Natural killer cell (primary cell): ENCODE data around the gene GIMAP1. TPM values are rescaled to one million over a fixed set of nuclear protein-coding genes. Genes with fewer than 3 reads are reported as not detected.

Source experiments
- ATAC-seq, 3 donors: fragments of 150-1000 bp in 2 of 3; fragments of 200-7000 bp in 1 of 3; cut with Tn5 transposase; 1 replicate in 1 of 3; 2 replicates in 2 of 3; pipeline ENCODE4 v1.10.0; 2021; ENCODE audit warnings: mild to moderate bottlenecking in 2 of 3, moderate library complexity in 2 of 3
- DNase-seq, 2 donors: peaks; one replicate each; pipeline versions ENCODE4 v3.0.0 to v3.0.0-alpha.2; 2013 to 2021; ENCODE audit warnings: mixed read lengths in 1 of 2
- H3K27ac ChIP-seq: one replicate; pipeline ENCODE4 v1.5.1; 2013; ENCODE audit warnings: mild to moderate bottlenecking, low read length
- H3K27me3 ChIP-seq: one replicate; pipeline ENCODE4 v1.6.1; 2013; ENCODE audit warnings: low read length; ENCODE audit not compliant: control insufficient read depth, insufficient read depth
- H3K36me3 ChIP-seq: one replicate; pipeline ENCODE4 v1.6.1; 2013; ENCODE audit warnings: low read length; ENCODE audit not compliant: control insufficient read depth, insufficient read depth
- H3K4me1 ChIP-seq: one replicate; pipeline ENCODE4 v1.6.1; 2013; ENCODE audit warnings: low read length; ENCODE audit not compliant: control insufficient read depth, insufficient read depth
- H3K4me3 ChIP-seq: one replicate; pipeline ENCODE4 v1.5.1; 2013; ENCODE audit warnings: low read length
- H3K9me3 ChIP-seq: one replicate; pipeline ENCODE4 v1.6.1; 2013; ENCODE audit warnings: low read length; ENCODE audit not compliant: control insufficient read depth, insufficient read depth
- H3K27ac Mint-ChIP-seq, 2 donors: one replicate each; pipeline ENCODE4 v1.8.0; 2022; ENCODE audit warnings: mild to moderate bottlenecking in 2 of 2, mixed read lengths in 2 of 2, moderate library complexity in 1 of 2
- H3K27me3 Mint-ChIP-seq, 2 donors: one replicate each; pipeline ENCODE4 v1.8.0; 2022; ENCODE audit warnings: low read depth in 2 of 2, mixed read lengths in 2 of 2
- H3K36me3 Mint-ChIP-seq: one replicate; pipeline ENCODE4 v1.8.0; 2022; ENCODE audit warnings: mixed read lengths
- H3K4me1 Mint-ChIP-seq, 2 donors: one replicate each; pipeline ENCODE4 v1.8.0; 2022; ENCODE audit warnings: mixed read lengths in 2 of 2
- H3K4me3 Mint-ChIP-seq: one replicate; pipeline ENCODE4 v1.8.0; 2022; ENCODE audit warnings: mild to moderate bottlenecking, moderate library complexity, mixed read lengths
- H3K9me3 Mint-ChIP-seq, 2 donors: one replicate each; pipeline ENCODE4 v1.8.0; 2022; ENCODE audit warnings: mixed read lengths in 2 of 2
- WGBS: methylation state at CpG from one replicate; pipeline ENCODE4 v1.1.7; 2013; ENCODE audit warnings: missing lambda C conversion rate; ENCODE audit not compliant: insufficient coverage; 5-methylcytosine and 5-hydroxymethylcytosine counted together
- intact Hi-C: fragments of 100-400 bp; cut with micrococcal nuclease; formaldehyde crosslinking; loops from one replicate; pipeline ENCODE4 v1.14.2; 2022
- total RNA-seq, 4 donors: library from RNA; stranded (reverse); fragments of 120-200 nt in 1 of 4; gene quantifications; one replicate each; pipeline versions ENCODE4 v1.2.3 to v1.2.4, GENCODE V29; 2013 to 2022
- TF ChIP-seq, protein P1 (sequence below): fragments of 200-600 bp; IDR thresholded peaks from one replicate; pipeline ENCODE4 v1.8.0; 2022; ENCODE audit warnings: antibody characterized with exemption

The GIMAP1 gene
- total RNA-seq, 3 donors from 2014 or later (not counting 1 experiment from before 2014, with no cell fraction given), result 11.1 to 23.9 (median 13.3) TPM

DNA sequence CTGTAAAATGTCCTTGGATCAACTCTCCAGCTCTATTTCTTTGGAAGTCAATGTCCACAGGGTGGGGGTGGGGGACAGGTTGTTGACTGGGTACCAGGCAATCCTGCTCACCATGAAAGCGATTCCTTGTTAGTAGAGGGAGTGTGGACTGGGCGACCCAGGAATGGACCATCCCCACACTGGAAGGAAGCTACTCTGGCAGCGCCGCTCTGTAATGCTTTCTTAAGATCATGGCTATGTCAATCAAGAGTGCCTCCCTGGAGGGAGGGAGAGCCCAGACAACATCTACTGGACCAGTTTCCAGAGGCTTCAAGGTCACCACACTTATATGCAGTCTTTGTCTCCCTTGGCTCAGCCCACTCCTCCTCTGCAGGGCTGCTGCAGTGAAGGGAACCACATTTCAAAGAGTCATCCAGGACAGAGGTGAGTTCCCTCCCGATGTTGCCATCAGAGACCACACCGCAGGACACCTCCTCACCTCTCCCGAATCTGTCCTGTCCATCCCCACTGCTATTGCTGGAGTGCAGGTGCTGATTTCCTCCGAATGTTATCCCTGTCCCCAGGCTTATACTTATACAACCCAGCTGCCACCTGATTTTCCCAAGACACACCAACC is 27.7 kb downstream of the GIMAP1 start:
- H3K4me1 ChIP-seq, result peaks cover 80% of the 10 kb centered on the region
- no peak overlapping the region for H3K4me3 ChIP-seq
- peaks cover 47% of the 10 kb centered on the region for H3K36me3 Mint-ChIP-seq

GRCh38 chr7:150745086-150745485 is 28.7 kb downstream of the GIMAP1 start:
- WGBS, result 87% methylated on average over 5 of the region's 5 CpGs
- ATAC-seq (no peak), DNase-seq (no peak)
- H3K4me1 Mint-ChIP-seq, result peaks cover 97 to 99% of the 10 kb centered on the region in 2 donors
- H3K36me3 Mint-ChIP-seq, result peaks cover 46% of the 10 kb centered on the region
- H3K4me3 ChIP-seq, result no peak overlapping the region
- peaks cover 81% of the 10 kb centered on the region for H3K4me1 ChIP-seq
- peak overlapping the region; percentile 86 to 91 for H3K27ac Mint-ChIP-seq
- TF ChIP-seq, protein P1, sequence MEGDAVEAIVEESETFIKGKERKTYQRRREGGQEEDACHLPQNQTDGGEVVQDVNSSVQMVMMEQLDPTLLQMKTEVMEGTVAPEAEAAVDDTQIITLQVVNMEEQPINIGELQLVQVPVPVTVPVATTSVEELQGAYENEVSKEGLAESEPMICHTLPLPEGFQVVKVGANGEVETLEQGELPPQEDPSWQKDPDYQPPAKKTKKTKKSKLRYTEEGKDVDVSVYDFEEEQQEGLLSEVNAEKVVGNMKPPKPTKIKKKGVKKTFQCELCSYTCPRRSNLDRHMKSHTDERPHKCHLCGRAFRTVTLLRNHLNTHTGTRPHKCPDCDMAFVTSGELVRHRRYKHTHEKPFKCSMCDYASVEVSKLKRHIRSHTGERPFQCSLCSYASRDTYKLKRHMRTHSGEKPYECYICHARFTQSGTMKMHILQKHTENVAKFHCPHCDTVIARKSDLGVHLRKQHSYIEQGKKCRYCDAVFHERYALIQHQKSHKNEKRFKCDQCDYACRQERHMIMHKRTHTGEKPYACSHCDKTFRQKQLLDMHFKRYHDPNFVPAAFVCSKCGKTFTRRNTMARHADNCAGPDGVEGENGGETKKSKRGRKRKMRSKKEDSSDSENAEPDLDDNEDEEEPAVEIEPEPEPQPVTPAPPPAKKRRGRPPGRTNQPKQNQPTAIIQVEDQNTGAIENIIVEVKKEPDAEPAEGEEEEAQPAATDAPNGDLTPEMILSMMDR, result no peak
- peak overlapping the region; percentile 52 for H3K4me3 Mint-ChIP-seq
- H3K9me3 Mint-ChIP-seq, result no peaks in the 10 kb centered on the region
- H3K9me3 ChIP-seq, result no peaks in the 10 kb centered on the region
- H3K27me3 ChIP-seq, result no peaks in the 10 kb centered on the region
- no peak overlapping the region for H3K27ac ChIP-seq
- H3K36me3 ChIP-seq, result peaks cover 53% of the 10 kb centered on the region
- H3K27me3 Mint-ChIP-seq, result no peaks in the 10 kb centered on the region
- intact Hi-C loops, result no loop called here

More for the DNA sequence above, 27.7 kb downstream of the GIMAP1 start:
- peak overlapping the region; percentile 86 to 91 for H3K27ac Mint-ChIP-seq
- intact Hi-C loops, result no loop called here
- H3K27me3 Mint-ChIP-seq, result no peaks in the 10 kb centered on the region
- peaks cover 54% of the 10 kb centered on the region for H3K36me3 ChIP-seq
- TF ChIP-seq, protein P1, result no peak
- peak overlapping the region; percentile 1 for H3K27ac ChIP-seq
- H3K9me3 ChIP-seq, result no peaks in the 10 kb centered on the region
- no peaks in the 10 kb centered on the region for H3K9me3 Mint-ChIP-seq
- DNase-seq (no peak), ATAC-seq (no peak)
- peaks cover 95 to 97% of the 10 kb centered on the region in 2 donors for H3K4me1 Mint-ChIP-seq
- 89% methylated on average over 8 of the region's 8 CpGs for WGBS
- H3K27me3 ChIP-seq, result no peaks in the 10 kb centered on the region
- H3K4me3 Mint-ChIP-seq, result peak overlapping the region; percentile 40

GRCh38 chr7:150745876-150746275 is 29.5 kb downstream of the GIMAP1 start:
- peak overlapping the region; percentile 29 for H3K4me3 Mint-ChIP-seq
- Histone ChIP-seq H3K9me3 (no peaks in the 10 kb centered on the region), H3K36me3 (peaks cover 45% of the 10 kb centered on the region), H3K4me3 (no peak overlapping the region), H3K4me1 (peaks cover 79% of the 10 kb centered on the region), H3K27ac (no peak overlapping the region), H3K27me3 (no peaks in the 10 kb centered on the region)
- H3K27ac Mint-ChIP-seq, result peak overlapping the region; percentile 86 to 91
- ATAC-seq (no peak), DNase-seq (peak in 1 of 2 donors; percentile 23)
- no peaks in the 10 kb centered on the region for H3K27me3 Mint-ChIP-seq
- H3K36me3 Mint-ChIP-seq, result peaks cover 38% of the 10 kb centered on the region
- intact Hi-C loops, result no loop called here
- TF ChIP-seq, protein P1, result no peak
- no peaks in the 10 kb centered on the region for H3K9me3 Mint-ChIP-seq
- WGBS, result 93% methylated on average over 3 of the region's 3 CpGs
- H3K4me1 Mint-ChIP-seq, result peaks cover 96 to 98% of the 10 kb centered on the region in 2 donors

GRCh38 chr7:150746921-150747320 is 30.5 kb downstream of the GIMAP1 start:
- Mint-ChIP-seq H3K27ac (peak overlapping the region; percentile 83 to 86), H3K4me1 (peaks cover 85 to 88% of the 10 kb centered on the region in 2 donors), H3K9me3 (no peaks in the 10 kb centered on the region), H3K36me3 (peaks cover 28% of the 10 kb centered on the region), H3K4me3 (peak overlapping the region; percentile 6), H3K27me3 (no peaks in the 10 kb centered on the region)
- no peaks in the 10 kb centered on the region for H3K9me3 ChIP-seq
- no peaks in the 10 kb centered on the region for H3K27me3 ChIP-seq
- peaks cover 71% of the 10 kb centered on the region for H3K4me1 ChIP-seq
- peaks cover 34% of the 10 kb centered on the region for H3K36me3 ChIP-seq
- H3K4me3 ChIP-seq, result no peak overlapping the region
- 92% methylated on average over 6 of the region's 6 CpGs for WGBS
- intact Hi-C loops, result no loop called here
- ATAC-seq (no peak), DNase-seq (peak in 1 of 2 donors; percentile 57)
- peak overlapping the region; percentile 48 for H3K27ac ChIP-seq
- TF ChIP-seq, protein P1, result no peak
